GM12874 (cell line): ENCODE data around the gene FGR.

ENCODE experiments used
- TF ChIP-seq, protein P1 (sequence below): IDR thresholded peaks from 2 replicates; pipeline ENCODE4 v1.5.1; 2011; ENCODE audit warnings: low read depth, mild to moderate bottlenecking, control low read depth, low read length, moderate library complexity; ENCODE audit not compliant: insufficient read depth

The FGR gene

DNA sequence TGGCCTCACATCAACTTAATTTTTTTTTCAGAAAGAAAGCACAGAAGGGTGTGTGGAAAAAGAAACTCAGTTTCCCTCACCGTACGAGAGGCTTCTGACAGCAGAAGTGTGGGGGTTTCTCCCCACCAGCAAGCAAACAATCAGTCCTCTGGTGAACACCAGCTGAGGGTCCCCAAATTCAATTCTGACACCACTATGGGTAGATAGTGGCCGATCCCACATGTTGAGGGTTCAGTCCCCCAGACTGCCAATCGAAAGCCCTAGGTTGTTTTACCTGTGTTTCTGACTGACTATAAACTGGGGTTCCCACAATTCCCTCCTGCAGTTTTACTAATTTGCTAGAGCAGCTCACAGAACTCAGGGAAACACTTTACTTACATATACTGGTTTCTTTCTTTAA lies 34.9 kb upstream of the FGR start:
- TF ChIP-seq, protein P1, sequence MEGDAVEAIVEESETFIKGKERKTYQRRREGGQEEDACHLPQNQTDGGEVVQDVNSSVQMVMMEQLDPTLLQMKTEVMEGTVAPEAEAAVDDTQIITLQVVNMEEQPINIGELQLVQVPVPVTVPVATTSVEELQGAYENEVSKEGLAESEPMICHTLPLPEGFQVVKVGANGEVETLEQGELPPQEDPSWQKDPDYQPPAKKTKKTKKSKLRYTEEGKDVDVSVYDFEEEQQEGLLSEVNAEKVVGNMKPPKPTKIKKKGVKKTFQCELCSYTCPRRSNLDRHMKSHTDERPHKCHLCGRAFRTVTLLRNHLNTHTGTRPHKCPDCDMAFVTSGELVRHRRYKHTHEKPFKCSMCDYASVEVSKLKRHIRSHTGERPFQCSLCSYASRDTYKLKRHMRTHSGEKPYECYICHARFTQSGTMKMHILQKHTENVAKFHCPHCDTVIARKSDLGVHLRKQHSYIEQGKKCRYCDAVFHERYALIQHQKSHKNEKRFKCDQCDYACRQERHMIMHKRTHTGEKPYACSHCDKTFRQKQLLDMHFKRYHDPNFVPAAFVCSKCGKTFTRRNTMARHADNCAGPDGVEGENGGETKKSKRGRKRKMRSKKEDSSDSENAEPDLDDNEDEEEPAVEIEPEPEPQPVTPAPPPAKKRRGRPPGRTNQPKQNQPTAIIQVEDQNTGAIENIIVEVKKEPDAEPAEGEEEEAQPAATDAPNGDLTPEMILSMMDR = no peak

DNA sequence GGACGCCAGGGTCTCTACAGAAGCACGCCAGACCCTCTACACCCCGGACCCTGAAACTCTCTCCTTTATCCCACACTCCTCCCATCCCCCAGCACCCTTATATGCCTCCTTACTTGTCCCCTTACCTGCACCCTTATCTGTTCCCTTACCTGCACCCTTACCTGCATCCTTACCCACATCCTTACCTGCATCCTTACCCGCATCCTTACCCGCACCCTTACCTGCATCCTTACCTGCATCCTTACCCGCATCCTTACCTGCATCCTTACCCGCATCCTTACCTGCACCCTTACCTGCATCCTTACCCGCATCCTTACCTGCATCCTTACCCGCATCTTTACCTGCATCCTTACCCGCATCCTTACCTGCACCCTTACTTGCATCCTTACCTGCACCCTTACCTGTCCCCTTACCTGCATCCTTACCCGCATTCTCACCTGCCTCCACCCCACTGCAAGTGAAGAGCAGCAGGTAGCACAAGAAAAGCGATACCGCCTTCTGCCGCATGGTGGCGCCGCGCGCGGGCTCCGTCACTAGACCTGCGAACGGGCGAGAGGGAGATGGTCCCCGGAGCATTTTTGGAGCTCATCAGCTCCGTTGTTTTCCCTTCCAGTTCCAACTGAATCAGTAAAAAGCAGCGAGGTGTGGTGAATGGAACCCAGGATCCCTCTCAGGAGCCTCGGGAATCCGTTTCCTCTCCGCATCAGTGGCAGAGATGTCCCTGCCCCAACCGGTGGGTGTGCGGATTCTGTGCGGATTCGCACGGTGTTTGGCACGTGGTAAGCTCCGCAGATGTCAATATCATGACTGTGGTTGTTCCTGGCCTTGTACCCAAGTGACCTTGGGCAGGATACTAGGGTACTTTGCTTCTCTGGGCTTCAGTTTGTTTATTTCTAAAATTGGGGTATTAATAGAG lies 34.1 kb upstream of the FGR start:
- TF ChIP-seq, protein P1 = peak; percentile 96

DNA sequence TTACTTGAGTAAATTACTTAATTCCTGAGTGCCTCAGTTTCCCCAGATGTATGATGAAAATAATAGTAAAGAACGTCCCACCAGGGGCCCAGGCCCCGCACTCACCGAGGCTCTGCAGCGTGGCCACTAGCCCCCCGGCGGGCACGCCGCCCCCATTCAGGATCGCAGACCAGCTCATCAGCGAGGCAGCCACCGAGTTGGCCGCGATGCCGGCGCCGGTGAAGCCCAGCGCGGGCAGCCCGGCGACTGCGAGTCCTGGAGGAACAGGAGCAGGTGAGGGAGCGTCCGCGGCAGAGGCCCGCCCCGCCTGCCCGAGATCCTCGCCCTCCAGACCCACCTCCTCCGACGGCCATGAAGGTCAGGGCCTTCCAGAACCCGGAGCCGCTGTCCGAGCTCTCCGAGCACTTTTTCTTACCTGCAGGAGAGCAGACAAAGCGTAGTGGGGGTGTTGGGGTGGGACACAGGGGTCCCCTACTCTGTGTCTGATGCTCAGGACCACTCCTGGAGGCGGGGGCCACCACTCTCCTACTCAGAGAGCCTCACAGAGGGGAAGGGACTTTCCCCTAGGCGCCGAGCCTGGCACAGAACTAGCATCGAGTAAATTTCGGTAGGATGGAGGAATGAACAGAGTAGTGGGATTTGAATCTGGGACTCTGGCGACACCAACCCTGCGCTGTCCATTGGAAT lies 33.3 kb upstream of the FGR start:
- TF ChIP-seq, protein P1 = no peak

DNA sequence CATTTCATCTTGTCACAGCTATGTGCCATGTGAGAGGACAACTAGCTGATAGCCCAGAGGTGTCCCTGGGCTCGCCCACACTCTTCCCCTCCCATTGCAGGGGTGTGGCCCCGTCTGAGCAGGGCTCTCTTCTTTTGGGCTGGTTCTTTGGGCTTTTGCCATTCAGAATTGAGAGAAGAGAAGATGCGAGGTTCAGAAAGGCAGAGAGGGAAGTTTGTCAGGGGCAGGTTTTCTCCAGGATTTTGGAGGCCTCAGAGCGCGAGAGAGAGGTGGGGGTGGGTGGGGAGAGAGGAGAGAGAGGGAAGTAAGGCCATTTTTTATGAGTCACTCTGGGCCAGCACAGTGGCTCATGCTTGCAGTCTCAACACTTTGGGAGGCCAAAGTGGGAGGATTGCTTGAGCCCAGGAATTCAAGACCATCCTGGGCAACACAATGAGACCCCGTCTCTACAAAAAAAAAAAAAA lies 31.8 kb upstream of the FGR start:
- TF ChIP-seq, protein P1 = no peak

DNA sequence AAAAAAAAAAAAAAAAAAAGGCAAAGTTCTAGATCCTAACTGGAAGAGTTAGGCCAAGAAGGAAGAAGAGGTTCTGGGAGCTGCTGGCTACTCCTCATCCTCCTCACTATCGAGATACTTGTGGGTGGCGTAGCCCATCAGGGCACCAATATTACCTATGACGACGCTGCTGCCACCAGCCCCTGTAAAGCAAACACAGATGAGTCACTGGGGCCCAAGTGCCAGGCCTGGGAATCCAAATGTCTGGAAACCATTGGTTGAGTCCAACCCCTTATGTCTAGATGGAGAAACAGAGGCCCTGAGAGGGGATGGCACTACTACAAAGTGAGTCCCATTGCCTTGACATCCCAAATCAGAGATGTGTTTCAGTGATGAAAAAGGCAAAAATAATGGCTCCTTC lies 31.3 kb upstream of the FGR start:
- TF ChIP-seq, protein P1 = no peak

DNA sequence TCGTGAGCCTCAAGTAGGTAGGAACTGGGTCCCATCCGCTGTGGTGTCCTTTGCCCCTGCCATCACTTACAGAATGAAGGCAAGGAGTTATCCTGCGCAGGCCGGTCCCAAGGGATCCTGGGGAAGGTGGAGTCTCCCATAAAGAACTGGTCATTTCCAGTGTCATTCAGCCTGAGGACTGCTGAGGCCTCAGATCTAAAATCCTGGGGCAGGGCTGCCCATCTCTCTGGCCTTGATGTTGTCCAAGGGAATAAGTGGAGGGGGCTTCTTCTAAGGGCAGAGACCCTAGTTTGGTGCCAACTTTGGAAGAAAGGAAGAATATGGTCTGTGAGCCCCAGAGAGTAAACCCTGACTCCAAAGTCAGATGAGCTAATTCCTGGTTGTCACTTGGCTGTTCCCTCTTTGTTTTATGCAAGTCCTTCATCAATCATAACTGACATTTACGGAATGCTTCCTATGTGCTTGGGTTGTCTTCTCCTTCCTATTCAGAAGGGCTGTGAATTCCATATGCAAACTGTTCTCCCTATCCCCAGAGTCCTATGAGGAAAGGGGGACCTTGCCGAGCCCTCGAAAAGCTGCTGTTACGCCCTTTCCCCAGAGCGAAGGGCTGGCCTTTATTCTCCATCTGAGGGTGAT lies 30.1 kb upstream of the FGR start:
- TF ChIP-seq, protein P1 = no peak

DNA sequence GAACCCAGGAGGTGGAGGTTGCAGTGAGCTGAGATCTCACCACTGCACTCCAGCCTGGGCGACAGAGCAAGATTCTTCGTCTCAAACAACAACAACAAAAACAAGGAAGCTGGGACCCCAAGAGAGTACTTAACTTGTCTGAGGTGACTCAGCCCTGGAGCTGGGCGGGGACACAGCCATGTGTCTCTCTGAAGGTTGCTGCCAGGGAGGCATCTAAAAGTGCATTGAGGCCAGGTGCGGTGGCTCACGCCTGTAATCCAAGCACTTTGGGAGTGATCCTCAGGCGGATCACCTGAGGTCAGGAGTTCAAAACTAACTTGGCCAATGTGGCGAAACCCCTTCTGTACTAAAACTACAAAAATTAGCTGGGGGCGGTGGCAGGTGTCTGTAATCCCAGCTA lies 29.3 kb upstream of the FGR start:
- TF ChIP-seq, protein P1 = no peak
